Body of pancreas (tissue), 4 donors: Measurements from ENCODE around the gene ZNF136. TPM values are rescaled to one million over a fixed set of nuclear protein-coding genes. Genes with fewer than 3 reads are reported as not detected.

Experiments used
- ATAC-seq: fragments of 150-250 bp; one replicate; pipeline ENCODE4 v1.9.1; 2016
- DNase-seq, 4 donors: peaks; one replicate each; pipeline ENCODE4 v3.0.0-alpha.2; 2019
- H3K27ac ChIP-seq, 4 donors: fragments of 200-600 bp; sonication (generic); 1 replicate in 3 of 4; 2 replicates in 1 of 4; pipeline versions ENCODE4 v1.5.1 to v1.6.1; 2016 to 2019; ENCODE audit warnings: mild to moderate bottlenecking in 1 of 4, mixed read lengths in 1 of 4, moderate library complexity in 1 of 4
- H3K27me3 ChIP-seq, 2 donors: fragments of 200-600 bp; sonication (generic); one replicate each; pipeline ENCODE4 v1.6.0; 2016; ENCODE audit warnings: mild to moderate bottlenecking in 1 of 2
- H3K36me3 ChIP-seq, 2 donors: fragments of 200-600 bp; sonication (generic); replicated peaks in 1 of 2; 2 replicates each; pipeline ENCODE4 v1.5.1; 2016; ENCODE audit warnings: low read depth in 2 of 2; ENCODE audit not compliant: insufficient read depth in 1 of 2
- H3K4me1 ChIP-seq: fragments of 200-600 bp; sonication (generic); one replicate; pipeline ENCODE4 v1.6.0; 2016
- H3K4me3 ChIP-seq, 2 donors: fragments of 200-600 bp; sonication (generic); 1 replicate in 1 of 2; 2 replicates in 1 of 2; pipeline ENCODE4 v1.5.1; 2016 to 2019
- H3K9me3 ChIP-seq, 3 donors: fragments of 200-600 bp; sonication (generic); 1 replicate in 2 of 3; 2 replicates in 1 of 3; pipeline ENCODE4 v1.5.1; 2016
- CTCF ChIP-seq, 7 experiments: fragments of 450-650 bp in 4 of 7; fragments of 200-600 bp in 3 of 7; sonication (generic) in 3 of 7; IDR thresholded peaks; one replicate each; pipeline ENCODE4 v1.5.1; 2016 to 2019; ENCODE audit warnings: antibody characterized with exemption in 7 of 7
- POLR2A ChIP-seq, 3 donors: fragments of 450-650 bp; IDR thresholded peaks; one replicate each; pipeline ENCODE4 v1.6.1; 2016; ENCODE audit warnings: antibody characterized with exemption in 3 of 3, mild to moderate bottlenecking in 2 of 3
- whole genome bisulfite sequencing, 2 donors: methylation state at CpG; one replicate each; pipeline ENCODE4 v1.1.5; 2017; 5-methylcytosine and 5-hydroxymethylcytosine counted together
- intact Hi-C: fragments of 100-400 bp; cut with DNase I; formaldehyde crosslinking; loops from one replicate; pipeline ENCODE4 v1.15.1; 2023
- total RNA-seq, 2 donors: library from RNA; depleted of rRNA; stranded (reverse); fragments of >200 nt; gene quantifications; one replicate each; pipeline ENCODE4 v1.1.0, GENCODE V29; 2016

The ZNF136 gene
- total RNA-seq, 2 donors from 2014 or later = 3.4 to 4.0 TPM

DNA sequence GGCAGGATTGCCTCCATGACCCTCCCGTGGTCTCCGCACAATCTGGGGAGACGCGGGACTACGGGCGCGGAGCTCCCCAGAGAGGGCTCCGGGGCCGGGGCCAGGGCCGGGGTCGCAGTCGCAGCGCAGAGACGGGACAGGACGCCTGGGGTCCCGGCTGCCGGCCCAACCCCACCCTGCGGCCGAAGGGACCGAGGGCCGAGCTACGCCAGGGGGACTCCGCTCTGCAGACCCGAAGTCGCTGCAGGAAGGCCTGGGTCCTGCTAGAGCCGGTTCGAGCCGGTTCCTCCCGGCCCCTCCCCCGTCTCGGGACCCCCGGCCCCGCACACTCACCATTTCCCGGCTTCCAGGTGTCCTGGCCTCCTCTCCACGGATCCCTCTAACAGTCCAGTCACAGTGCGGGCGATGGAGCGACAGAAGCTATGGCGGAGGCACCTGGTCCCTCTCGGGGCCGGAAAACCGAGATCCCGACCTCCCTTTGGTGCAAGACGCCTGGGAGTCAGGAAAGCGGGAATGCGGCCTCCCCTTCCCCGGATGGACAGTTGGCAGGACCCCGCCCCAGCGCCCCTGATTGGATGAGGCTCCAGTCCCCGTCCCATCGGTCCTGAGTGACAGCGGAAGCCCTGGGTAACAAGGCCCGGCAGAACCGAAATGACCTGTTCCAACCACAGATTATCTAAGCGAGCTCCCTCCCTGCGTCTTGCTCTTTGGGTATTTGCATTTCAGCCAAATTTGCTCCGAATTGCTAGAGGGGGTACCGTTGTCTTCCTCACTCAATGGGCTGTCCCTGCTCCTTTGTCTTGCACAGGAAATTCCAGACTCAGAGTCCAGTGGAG is 6.5 kb upstream of the ZNF136 start, which contains the start of gene ZNF625:
TSS of gene ZNF625 (minus strand) at position 512 of the 836 bp plus-strand sequence. CDS start at position 336, 176 bp downstream.
- Histone ChIP-seq H3K27me3 (no peaks in the 10 kb centered on the region), H3K4me1 (peaks cover 4% of the 10 kb centered on the region), H3K4me3 (peak within 1 kb of the TSS; percentile 76 to 95), H3K36me3 (no peaks in the 10 kb centered on the region), H3K9me3 (no peaks in the 10 kb centered on the region), H3K27ac (peak within 1 kb of the TSS; percentile 18 to 82 (median 76))
- TF ChIP-seq CTCF (IDR thresholded peaks at IDR 0.05) = no peak
- TF ChIP-seq POLR2A (IDR thresholded peaks at IDR 0.05) = peak in 2 of 3 donors; percentile 70 to 74
- DNase-seq (peak; percentile 84 to 91 (median 89)), ATAC-seq (peak; percentile 97)
- intact Hi-C loops = no loop called here
- WGBS, 2 donors = 0 to 1% methylated on average over 15 to 58 of the region's 58 CpGs

DNA sequence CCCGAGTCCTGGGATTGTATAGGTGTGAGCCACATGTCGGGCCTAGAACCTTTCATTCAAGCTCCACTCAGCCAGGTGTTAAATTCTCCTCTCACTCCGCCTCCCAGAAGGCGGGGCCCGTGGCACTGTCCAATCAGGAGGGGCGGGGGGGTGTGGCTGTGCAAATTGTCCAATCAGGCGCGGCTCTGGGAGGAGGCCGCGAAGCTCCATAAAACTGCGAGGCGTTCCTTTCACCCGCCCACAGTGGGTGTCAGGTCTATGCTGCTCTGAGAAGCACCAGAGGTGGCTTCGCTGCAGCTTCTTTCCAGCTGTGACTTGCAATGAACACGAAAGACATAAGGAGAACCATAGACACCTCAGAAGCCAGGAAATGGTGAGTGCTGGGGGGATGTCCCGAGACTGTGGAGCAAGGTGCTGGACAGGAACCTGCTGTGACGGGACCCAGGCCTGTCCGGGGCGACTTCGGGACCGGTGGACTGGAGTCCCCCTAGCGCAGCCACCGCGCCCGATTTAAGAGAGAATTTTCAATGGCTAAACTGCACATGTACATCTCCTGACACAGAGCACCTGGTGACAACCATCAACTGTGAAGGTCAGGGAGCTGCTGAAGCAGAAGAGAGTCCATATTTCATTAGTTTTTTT is 3.0 kb upstream of the ZNF136 start:
- H3K27ac ChIP-seq = no peak overlapping the region
- TF ChIP-seq POLR2A (IDR thresholded peaks at IDR 0.05) (no peak), CTCF (IDR thresholded peaks at IDR 0.05) (no peak)
- no peak for DNase-seq

GRCh38 chr19:12162513-12162881 is 399 bp upstream of the ZNF136 start:
- Histone ChIP-seq H3K9me3 (no peaks in the 10 kb centered on the region), H3K27me3 (no peaks in the 10 kb centered on the region), H3K36me3 (no peaks in the 10 kb centered on the region), H3K4me3 (peak overlapping the region in 1 of 2 donors; percentile 76), H3K4me1 (peaks cover 30% of the 10 kb centered on the region), H3K27ac (peak overlapping the region; percentile 84 to 94 (median 92))
- 16 to 20% methylated on average over 8 of the region's 8 CpGs for whole genome bisulfite sequencing, 2 donors
- TF ChIP-seq POLR2A (IDR thresholded peaks at IDR 0.05) (no peak), CTCF (IDR thresholded peaks at IDR 0.05) (no peak)
- intact Hi-C loops = no loop called here
- ATAC-seq (no peak), DNase-seq (no peak)

More for the DNA sequence above, 3.0 kb upstream of the ZNF136 start:
- intact Hi-C loops = no loop called here
- ATAC-seq = no peak
- H3K4me1 ChIP-seq = peaks cover 17% of the 10 kb centered on the region
- H3K9me3 ChIP-seq = no peaks in the 10 kb centered on the region
- H3K36me3 ChIP-seq = no peaks in the 10 kb centered on the region
- H3K4me3 ChIP-seq = no peak overlapping the region
- 88% methylated on average over 13 to 25 of the region's 25 CpGs for WGBS, 2 donors
- H3K27me3 ChIP-seq = no peaks in the 10 kb centered on the region

GRCh38 chr19:12163826-12164225 is 930 bp downstream of the ZNF136 start:
- Histone ChIP-seq H3K9me3 (no peaks in the 10 kb centered on the region), H3K27ac (peak overlapping the region in 3 of 4 donors; percentile 84 to 93 (median 92)), H3K36me3 (no peaks in the 10 kb centered on the region), H3K4me1 (peaks cover 30% of the 10 kb centered on the region), H3K27me3 (no peaks in the 10 kb centered on the region), H3K4me3 (no peak overlapping the region)
- intact Hi-C loops = no loop called here
- no peak for TF ChIP-seq POLR2A (IDR thresholded peaks at IDR 0.05)
- TF ChIP-seq CTCF (IDR thresholded peaks at IDR 0.05) = no peak
- DNase-seq (no peak), ATAC-seq (no peak)
- 8 to 15% methylated on average over 2 of the region's 2 CpGs for WGBS, 2 donors
